Measurements from ENCODE around the gene XRN1. TPM values are rescaled to one million over a fixed set of nuclear protein-coding genes. Genes with fewer than 3 reads are reported as not detected.

Gene XRN1
- total and polyA plus RNA-seq, 10 of the 15 experiments (the other 5 are each of a cell fraction or from before 2014, with no cell fraction given), result 1.7 to 38.8 (median 15.5) TPM

- TF ChIP-seq, protein P1, sequence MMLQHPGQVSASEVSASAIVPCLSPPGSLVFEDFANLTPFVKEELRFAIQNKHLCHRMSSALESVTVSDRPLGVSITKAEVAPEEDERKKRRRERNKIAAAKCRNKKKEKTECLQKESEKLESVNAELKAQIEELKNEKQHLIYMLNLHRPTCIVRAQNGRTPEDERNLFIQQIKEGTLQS (IDR thresholded peaks at IDR 0.05; ENCODE audit: borderline replicate concordance, extremely low read depth, low read depth, low read length), result peak; percentile 41; the same call in 1 of the 2 replicates
- no peak for TF ChIP-seq ZZZ3 (IDR thresholded peaks at IDR 0.05; ENCODE audit: control insufficient read depth, insufficient read length, low read depth)
- TF ChIP-seq ZBTB40 (IDR thresholded peaks at IDR 0.05; ENCODE audit: borderline replicate concordance), result no peak; the same call in 1 of the 2 replicates
- no peak for TF ChIP-seq CEBPB (IDR thresholded peaks at IDR 0.05; ENCODE audit: borderline replicate concordance in 1 of 2, low read depth in 2 of 2, low read length in 2 of 2)
- TF ChIP-seq PML (IDR thresholded peaks at IDR 0.05; ENCODE audit: low read length), result peak; percentile 92; the same call in 1 of the 2 replicates
- TF ChIP-seq CBFB (IDR thresholded peaks at IDR 0.05; ENCODE audit: low read depth), result peak; percentile 78; the same call in 1 of the 2 replicates
- no peak for TF ChIP-seq MTA2 (IDR thresholded peaks at IDR 0.05; ENCODE audit: low read depth)
- peak; percentile 95 for TF ChIP-seq SIN3A (IDR thresholded peaks at IDR 0.05; ENCODE audit: low read depth, low read length)
- no peak for TF ChIP-seq STAT1 (conservative IDR thresholded peaks at IDR 0.05)
- no peak for TF ChIP-seq EZH2 (IDR thresholded peaks at IDR 0.05; ENCODE audit: borderline replicate concordance, control insufficient read depth, low read depth, low read length)
- TF ChIP-seq ZNF217 (IDR thresholded peaks at IDR 0.05), result no peak; the same call in 1 of the 2 replicates
- TF ChIP-seq ZSCAN29 (IDR thresholded peaks at IDR 0.05), result no peak
- TF ChIP-seq, protein P2, sequence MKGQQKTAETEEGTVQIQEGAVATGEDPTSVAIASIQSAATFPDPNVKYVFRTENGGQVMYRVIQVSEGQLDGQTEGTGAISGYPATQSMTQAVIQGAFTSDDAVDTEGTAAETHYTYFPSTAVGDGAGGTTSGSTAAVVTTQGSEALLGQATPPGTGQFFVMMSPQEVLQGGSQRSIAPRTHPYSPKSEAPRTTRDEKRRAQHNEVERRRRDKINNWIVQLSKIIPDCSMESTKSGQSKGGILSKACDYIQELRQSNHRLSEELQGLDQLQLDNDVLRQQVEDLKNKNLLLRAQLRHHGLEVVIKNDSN (IDR thresholded peaks at IDR 0.05; ENCODE audit: borderline replicate concordance, extremely low read length, insufficient read depth, low read depth, low read length), result no peak
- TF ChIP-seq BHLHE40 (IDR thresholded peaks at IDR 0.05; ENCODE audit: borderline replicate concordance in 1 of 2, low read depth in 2 of 2, low read length in 1 of 2), result peak; percentile 40 to 50; a peak in 1 of 4 replicates
- TF ChIP-seq NR2C2 (IDR thresholded peaks at IDR 0.05; ENCODE audit: borderline replicate concordance, control insufficient read depth, insufficient read length, low read depth), result no peak
- TF ChIP-seq TCF7 (IDR thresholded peaks at IDR 0.05; ENCODE audit: borderline replicate concordance), result no peak
- no peak for TF ChIP-seq SPI1 (IDR thresholded peaks at IDR 0.05; ENCODE audit: borderline replicate concordance, insufficient read depth, low read depth, low read length)
- no peak for TF ChIP-seq YBX1 (IDR thresholded peaks at IDR 0.05)
- TF ChIP-seq IRF5 (IDR thresholded peaks at IDR 0.05; ENCODE audit: borderline replicate concordance), result no peak
- TF ChIP-seq ZNF24 (IDR thresholded peaks at IDR 0.05), result no peak
These were observed at the start of gene XRN1 (continued) for GRCh38 chr3:142447852-142448823.
